ENCODE data around the gene GTPBP6.

- TF ChIP-seq POLR2AphosphoS5 (IDR thresholded peaks at IDR 0.05; ENCODE audit: borderline replicate concordance, low read depth, low read length) (no peak), EZH2 (IDR thresholded peaks at IDR 0.05) (no peak)
Measured at GRCh38 chrX:262381-262909, 56.2 kb downstream of the GTPBP6 start.
